ENCODE measurements around the gene KLHL2.

The KLHL2 gene

DNA sequence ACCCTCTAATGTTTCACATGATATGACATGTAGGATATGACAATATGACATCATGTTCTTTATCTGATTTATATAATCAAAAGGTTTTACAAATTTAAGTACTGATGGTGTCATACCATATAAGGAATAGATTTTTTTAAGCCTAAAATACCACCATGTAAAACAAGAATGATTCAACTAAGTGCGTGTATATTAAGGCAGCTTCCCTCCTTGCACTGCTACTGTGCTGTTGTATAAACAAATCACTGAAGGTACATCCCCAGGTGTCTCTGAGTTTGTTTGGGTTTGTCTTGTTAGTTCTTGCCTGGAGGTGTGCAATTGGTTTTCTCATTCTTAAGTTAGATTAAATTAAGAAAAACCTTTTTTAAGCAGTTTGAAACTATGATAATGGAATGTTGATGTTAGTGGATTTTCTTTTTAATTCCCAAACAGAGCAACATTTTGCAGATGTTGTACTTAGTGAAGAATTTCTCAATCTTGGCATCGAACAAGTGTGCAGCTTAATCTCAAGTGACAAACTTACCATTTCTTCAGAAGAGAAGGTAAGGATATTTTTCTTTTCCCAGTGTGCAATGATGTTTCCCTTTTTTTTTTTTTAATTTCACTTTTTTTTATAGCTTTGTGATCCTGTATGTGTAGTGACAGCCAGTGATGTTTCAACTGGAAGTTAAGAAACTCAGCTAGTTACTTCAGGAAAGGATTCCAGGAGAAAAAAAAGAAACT is 86.7 kb downstream of the KLHL2 start:
- no peak for DNase-seq

DNA sequence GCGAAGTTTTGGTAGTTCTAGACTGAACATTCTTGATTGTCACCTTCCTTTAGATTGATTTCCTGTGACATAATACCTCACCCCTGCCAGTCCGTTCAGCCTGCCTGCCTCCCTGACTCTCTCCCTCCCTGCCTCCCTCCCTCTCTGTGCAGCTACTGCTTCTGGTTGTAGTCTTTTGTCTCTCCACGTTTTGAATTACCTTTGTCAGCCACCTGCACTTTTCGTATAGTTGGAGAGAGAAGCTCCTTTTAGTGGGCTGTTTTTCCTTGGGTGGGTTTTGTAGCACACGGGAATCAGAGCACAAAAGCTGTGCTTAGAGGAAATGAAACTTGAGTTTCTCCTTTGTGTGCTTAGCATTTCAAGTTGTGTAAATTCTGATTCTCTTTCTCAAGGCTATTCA is 87.5 kb downstream of the KLHL2 start:
- DNase-seq = no peak

GRCh38 chr4:165297626-165298025 is 90.3 kb downstream of the KLHL2 start:
- no peak for DNase-seq

DNA sequence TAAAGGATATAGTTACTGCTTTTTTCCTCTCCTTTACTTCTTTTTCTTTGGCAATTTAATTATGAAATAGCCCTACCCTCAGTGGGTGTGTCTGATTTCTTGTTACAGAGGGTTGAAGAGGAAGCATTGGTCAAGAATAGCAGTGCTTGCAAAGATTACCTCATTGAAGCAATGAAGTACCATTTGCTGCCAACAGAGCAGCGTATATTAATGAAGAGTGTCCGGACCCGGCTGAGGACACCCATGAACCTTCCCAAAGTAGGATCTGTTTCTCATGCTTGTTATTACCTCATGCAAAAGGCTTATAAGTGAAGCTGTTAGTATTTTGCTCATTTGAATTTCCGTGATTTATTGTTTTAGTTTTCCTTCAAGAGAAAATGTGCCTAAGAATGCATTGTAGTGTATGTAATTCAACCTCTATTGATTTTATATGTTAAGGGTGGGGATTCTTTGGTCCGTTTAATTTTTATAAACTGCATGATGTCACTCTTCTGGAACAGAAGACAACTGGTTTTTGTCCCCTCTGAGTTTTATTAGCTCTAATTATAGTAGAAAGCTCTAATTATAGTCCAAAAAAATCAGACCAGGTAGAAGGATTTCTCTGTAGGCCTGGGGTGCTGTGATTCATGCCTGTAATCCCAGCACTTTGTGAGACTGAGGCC is 92.2 kb downstream of the KLHL2 start:
- no peak for DNase-seq

DNA sequence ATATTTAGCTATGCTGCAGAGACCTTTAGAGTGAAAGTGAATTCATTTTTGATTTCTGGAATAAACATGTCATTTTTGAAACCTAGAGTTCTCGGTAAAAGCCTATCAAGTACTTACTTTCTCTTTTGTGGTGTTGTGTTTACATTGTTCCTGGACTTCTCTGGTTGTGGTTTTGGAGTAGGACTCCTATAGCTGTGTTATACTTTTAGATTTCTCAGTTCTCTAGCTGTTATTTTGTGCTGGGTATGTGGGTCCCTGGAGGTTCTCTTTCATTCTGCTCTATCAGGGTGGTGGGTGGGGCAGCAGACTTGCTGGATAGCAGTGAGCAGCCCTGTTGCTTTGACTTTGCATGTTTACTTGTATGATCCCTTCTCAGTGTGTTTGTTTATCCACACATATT is 94.5 kb downstream of the KLHL2 start:
- no peak for DNase-seq

DNA sequence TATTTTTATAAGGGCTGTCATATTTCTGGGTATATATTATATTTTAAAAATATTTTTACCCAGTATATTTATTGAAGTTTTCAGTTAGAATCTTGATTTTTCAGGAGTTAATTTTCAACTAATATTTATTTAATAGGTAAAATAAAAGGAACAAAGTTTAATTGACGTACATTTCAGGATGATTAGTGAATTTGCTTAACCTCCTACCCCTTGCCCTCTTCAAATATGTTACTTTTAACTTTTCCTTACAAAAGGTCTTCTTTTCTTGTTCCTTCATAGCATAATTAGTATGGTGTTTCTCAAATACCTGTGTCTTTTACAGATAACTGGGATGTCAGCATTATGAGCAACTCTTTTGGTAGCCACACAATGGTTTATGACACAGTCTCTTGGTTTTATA is 95.3 kb downstream of the KLHL2 start:
- DNase-seq = no peak

GRCh38 chr4:165308166-165308565 is 100.8 kb downstream of the KLHL2 start:
- DNase-seq = no peak

DNA sequence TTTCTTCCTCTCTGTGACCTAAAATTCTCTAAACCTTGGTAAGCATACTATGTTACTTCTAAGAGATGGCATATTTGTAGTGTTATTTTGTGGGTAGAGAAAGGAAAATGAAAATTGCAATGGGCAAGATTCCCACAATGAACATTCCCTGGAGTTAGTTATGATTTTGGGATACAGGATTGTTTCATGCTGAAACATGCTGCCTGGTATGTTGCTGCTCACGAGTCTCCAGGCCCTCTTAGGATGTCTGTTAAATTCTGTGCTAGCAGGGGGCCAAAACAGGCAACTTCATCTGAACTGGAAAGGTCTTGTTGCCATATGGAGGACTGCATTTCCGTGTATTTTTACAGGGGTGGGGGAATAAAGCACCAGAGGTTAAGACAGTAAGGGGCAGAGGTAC is 101.2 kb downstream of the KLHL2 start:
- DNase-seq = no peak

DNA sequence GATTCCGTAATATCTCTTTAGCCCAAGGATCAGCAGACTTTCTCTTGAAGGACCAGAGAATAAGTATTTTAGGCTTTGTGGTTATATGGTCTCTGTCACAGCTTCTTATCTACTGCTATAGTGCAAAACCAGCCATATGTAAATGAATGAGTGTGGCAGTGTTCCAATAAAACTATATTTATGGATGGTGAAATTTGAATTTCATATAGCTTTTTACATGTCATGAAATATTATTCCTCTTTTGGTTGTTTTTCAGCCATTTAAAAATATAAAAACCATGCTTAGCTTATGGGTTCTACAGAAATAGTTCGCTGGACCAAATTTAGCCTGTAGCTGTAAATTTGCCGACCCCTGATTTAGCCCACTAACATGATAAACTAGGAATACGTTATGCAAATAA is 102.1 kb downstream of the KLHL2 start:
- DNase-seq = no peak

GRCh38 chr4:165312506-165312905 is 105.1 kb downstream of the KLHL2 start:
- no peak for DNase-seq

GRCh38 chr4:165319030-165319429 is 111.7 kb downstream of the KLHL2 start:
- no peak for DNase-seq

GRCh38 chr4:165319509-165319908 is 112.1 kb downstream of the KLHL2 start:
- DNase-seq = no peak

GRCh38 chr4:165324236-165324917 is 117.0 kb downstream of the KLHL2 start:
- DNase-seq = no peak

DNA sequence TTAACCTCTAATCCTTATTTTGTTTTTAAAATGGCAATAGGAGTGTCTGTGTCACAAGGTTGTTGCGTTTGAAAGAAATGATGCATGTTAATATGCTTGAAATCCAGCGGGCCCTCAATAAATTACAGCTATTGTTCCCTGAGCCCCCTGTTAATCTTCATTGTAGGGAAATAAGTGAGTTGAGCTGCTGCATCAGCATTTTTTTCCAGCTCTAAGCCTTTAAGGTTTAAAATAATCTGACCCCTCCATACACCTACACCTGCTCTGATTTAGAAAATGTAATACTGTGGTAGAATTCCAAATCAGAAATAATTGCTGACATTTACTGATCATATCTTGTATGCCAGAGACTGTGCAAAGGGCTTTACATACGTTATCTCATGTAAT is 117.5 kb downstream of the KLHL2 start:
- DNase-seq = no peak

- DNase-seq = no peak
Observed at GRCh38 chr4:165325732-165326512, 118.6 kb downstream of the KLHL2 start.

DNA sequence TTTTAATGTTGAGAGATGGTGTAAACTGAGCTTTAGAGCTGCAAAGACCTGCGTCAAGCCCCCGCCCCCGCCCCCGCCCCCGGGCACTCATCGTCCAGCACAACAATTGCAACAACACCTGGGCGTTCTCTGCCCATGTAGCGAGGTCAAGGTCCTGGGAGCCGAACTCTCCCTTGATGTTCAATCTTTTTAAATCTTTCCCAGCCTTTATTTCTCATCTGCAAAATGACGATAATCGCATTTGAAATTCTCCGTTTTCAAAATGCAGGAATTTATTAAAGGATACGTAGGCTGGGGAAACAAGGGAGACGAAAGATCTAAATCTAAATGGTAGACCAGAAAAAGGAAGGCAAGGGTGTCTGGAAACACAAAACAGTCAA is 119.5 kb downstream of the KLHL2 start:
- DNase-seq = no peak

DNA sequence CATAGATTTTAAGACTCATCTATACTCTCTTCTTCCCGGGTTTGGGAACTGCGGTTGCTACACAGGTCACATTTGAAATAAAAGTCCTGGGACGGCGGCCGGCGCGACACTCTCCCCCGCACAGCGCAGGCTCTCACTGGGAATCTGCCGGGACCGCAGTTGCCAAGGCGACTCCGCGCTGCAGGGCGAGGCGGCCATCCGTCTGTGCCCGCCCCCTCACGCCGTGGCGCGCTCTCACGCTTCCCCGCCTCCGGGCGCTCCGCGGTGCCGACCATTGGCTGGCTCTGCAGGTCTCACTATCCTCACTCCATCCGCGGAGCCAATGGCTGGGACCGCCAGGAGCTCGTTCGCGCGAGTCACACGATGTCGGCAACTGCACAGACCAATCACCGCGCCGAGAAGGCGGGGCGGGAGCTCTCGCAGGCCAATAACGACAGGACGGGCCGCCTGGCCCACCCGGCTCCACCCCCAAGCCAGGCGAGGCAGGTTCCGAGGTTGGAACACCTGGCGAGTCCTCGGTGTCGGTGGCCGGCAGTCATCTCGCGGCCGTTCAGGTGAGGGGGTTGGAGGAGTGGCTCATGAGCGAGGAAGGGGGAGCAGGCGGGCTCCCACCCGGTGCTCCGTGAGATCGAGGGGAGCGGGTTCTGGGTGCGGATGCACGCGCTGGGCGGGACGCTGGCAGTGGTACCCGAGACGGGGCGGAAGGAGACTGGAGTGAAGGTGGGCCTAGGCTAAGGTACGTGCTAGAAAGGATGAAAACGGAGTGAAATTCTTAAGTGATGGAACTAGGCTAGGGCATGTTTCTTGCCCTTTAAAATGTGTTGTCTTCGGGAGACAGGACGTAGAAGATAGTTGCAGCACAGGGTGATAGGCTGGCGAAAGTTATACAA is 120.1 kb downstream of the KLHL2 start, which contains the start of gene MSMO1:
MSMO1 (plus strand) TSS at position 459 of the 890 bp plus-strand sequence. CDS start 5,702 bp downstream, outside the sequence.
- DNase-seq = peak; percentile 98

- no peak for DNase-seq
Observed at GRCh38 chr4:165328101-165328425, 120.7 kb downstream of the KLHL2 start.

- no peak for DNase-seq
Observed at GRCh38 chr4:165328708-165329107, 121.3 kb downstream of the KLHL2 start.

DNA sequence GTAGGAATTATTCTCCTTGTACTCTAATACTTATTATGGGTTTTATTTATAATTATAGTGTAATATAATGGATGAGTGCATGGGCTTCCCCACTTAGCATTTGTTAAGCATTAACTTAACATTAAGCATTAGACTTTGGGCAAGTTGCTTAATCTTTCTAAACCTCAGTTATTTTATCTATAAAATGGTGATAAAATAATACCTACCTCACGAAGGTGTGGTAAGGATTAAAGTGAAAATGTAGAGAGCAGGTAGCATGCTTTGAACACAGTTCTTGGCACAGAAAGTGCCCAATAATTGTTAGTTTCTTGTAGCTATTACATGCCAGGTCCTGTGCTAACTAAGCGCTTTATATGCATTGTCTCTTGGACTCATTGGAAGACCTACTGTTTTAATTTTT is 122.7 kb downstream of the KLHL2 start:
- DNase-seq = no peak

DNA sequence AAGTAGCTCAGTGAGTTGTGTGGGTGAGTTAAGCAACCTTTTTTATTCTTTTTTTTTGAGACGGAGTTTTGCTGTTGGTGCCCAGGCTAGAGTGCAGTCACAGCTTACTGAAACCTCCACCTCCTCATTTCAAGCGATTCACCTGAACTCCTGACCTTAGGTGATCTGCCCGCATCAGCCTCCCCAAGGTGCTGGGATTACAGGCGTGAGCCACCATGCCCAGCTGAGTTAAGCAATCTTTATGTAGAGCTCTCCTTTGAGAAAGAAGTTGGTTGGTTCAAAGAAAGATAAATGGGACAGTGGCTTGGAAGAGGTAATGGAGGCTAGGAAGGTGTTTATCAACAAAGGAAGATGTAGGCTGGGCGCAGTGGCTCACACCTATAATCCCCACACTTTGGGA is 123.3 kb downstream of the KLHL2 start:
- no peak for DNase-seq

- no peak for DNase-seq
Observed at GRCh38 chr4:165331359-165331758, 124.0 kb downstream of the KLHL2 start.

Measured in DMS153 (cell line).